Measurements from ENCODE around the gene CYP2W1.

CYP2W1 gene

GRCh38 chr7:982511-983003, 424 bp upstream of the CYP2W1 start:
- DNase-seq = no peak

DNA sequence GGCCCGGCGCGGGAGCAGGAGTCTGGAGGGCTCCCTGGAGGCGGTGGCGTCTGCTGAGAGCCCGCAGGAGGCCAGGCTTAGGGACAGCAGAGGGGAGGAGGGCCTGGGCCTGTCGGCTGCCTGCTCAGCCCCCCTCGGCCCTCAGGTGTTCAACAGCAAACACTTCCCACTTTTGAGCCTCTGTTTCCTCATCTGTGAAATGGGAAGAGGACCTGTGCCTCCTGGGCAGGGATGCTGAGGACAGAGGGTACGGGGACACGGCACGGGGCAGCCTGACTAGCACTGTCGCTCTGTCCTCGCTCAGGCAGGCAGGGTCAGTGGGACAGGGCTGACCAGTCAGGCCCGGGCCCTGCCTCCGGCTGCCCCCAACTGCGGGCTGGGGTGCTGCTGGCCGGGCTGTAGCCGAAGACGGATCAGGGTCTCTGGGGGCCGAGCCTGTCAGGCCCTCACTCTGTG, 663 bp downstream of the CYP2W1 start:
- DNase-seq = no peak

- DNase-seq = no peak
Observed at GRCh38 chr7:984361-985126, 1.6 kb downstream of the CYP2W1 start.

DNA sequence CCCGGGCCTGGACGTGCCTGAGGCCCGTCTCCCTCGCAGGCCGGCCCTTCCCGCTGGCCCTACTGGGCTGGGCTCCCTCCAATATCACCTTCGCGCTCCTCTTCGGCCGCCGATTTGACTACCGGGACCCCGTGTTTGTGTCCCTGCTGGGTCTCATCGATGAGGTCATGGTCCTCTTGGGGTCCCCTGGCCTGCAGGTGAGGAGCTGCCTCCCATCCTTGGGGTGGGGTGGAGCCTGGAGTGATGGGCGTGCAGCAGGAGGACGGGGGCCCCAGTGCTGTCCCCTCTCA, 2.1 kb downstream of the CYP2W1 start:
- no peak for DNase-seq

DNA sequence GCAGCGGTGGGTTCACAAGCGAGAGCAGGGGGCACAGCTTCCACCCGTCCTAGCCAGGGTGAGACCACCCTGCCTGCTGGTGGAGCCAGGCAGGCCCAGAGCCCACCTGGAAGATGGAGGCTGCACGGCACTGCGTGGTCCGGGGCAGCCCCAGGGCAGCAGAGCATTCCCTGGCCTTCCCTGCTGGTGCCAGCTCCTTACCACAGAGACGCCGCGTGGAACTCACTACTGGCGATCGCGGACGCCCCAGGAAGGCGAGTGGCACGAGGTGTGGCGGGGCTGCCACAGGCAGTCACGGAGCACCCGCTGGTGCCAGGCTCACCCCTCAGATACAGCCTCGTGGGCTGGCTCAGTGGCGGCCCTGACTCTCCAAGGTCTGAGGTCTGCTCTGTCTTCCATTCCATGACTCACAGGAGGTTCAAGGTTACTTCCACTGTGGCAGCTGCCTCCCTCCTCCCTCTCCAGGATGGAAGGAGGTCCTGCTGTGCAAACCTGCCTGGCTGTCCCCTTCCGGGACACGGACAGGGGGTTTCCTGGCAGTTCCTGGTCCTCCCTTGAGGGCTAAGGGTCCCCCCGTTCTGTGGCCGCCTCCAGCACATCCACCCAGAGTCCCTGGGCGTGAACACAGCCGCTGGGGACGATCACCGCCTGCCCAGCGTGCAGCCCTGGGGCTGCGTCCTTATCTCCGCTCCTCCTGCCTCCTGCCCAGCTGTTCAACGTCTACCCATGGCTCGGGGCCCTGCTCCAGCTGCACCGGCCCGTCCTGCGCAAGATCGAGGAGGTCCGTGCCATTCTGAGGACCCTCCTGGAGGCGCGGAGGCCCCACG, 3.1 kb downstream of the CYP2W1 start:
- peak; percentile 13 for DNase-seq

DNA sequence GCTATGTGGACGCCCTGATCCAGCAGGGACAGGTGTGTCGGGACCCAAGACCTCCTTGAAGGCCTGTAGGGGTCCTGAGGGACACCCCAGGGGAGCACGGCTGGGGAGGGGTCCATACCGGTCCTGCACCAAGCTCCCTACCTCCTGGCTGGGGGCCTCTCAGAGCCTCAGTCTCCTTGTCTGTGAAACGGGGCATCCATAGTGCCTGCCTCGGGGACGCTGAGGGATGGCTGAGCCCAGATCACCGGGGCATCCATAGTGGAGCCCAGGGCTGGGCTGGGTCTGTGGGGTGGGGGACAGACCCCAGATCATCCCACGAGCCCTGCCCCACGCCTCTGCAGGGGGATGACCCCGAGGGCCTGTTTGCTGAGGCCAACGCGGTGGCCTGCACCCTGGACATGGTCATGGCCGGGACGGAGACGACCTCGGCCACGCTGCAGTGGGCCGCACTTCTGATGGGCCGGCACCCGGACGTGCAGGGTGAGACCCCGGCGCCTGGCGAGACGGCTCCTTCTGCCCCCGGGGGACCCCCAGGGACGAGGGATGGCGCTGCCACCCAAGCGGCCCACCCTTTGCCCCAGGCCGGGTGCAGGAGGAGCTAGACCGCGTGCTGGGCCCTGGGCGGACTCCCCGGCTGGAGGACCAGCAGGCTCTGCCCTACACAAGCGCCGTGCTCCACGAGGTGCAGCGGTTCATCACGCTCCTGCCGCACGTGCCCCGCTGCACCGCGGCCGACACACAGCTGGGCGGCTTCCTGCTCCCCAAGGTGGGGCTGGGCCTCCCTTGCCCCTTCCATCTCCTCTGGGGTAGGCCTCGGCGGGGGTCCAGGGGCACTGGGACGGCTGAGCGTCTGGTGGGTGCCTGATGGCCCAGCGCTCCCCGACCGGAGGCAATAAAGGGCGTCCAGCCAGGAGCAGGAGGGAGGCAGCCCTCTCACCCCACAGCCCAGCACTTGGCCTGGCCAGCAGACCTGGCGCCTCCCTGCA, 4.1 kb downstream of the CYP2W1 start:
- DNase-seq = no peak

GRCh38 chr7:987909-988308, 4.9 kb downstream of the CYP2W1 start:
- DNase-seq = no peak

DNA sequence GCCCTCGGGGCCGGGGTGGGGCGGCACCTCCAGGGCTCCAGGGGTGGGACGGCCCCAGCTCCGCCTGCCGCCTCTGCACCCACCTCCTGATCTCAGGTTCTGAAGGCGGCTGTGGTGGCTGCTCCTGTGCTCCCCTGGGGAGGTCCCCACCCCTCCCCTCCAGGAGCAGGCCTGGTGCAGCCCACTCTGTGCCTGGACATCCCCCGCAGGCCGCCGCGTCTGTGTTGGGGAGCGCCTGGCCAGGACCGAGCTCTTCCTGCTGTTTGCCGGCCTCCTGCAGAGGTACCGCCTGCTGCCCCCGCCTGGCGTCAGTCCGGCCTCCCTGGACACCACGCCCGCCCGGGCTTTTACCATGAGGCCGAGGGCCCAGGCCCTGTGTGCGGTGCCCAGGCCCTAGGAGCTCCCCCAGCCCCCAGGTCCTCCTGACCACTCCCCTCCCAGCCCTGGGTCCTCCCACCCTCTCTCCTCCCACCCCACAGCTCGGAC, 5.5 kb downstream of the CYP2W1 start:
- DNase-seq = peak; percentile 6

DNA sequence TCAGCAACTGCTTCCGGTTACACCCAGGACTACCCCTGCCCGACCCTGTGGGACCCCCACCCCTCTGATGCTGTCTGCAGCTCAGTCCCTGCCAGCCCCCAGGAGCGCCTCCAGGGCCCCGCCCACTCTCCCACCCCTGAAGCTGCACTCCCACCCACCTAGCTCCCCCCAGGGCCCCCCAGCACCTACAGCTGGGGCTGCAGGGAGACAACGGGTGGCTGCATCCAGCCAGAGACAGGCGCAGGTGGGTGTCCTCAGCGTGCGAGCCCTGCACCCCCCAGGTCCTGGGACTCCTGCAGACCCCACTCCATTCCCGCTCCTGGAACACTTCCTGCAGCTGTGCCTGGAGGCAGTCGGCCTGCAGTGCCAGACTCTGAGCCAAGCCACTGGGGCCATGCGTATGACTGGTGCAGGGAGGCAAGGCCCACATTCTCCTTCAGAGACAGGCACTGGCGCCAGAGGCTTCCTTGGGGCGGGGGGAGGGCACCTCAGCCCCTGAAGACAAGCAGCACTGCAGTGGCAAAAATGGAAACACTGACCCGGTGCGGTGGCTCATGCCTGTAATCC, 6.1 kb downstream of the CYP2W1 start:
- peak; percentile 12 for DNase-seq

- DNase-seq = no peak
Observed at GRCh38 chr7:990352-990932, 7.5 kb downstream of the CYP2W1 start.

GRCh38 chr7:990933-991728, 8.2 kb downstream of the CYP2W1 start:
- DNase-seq = no peak

DNA sequence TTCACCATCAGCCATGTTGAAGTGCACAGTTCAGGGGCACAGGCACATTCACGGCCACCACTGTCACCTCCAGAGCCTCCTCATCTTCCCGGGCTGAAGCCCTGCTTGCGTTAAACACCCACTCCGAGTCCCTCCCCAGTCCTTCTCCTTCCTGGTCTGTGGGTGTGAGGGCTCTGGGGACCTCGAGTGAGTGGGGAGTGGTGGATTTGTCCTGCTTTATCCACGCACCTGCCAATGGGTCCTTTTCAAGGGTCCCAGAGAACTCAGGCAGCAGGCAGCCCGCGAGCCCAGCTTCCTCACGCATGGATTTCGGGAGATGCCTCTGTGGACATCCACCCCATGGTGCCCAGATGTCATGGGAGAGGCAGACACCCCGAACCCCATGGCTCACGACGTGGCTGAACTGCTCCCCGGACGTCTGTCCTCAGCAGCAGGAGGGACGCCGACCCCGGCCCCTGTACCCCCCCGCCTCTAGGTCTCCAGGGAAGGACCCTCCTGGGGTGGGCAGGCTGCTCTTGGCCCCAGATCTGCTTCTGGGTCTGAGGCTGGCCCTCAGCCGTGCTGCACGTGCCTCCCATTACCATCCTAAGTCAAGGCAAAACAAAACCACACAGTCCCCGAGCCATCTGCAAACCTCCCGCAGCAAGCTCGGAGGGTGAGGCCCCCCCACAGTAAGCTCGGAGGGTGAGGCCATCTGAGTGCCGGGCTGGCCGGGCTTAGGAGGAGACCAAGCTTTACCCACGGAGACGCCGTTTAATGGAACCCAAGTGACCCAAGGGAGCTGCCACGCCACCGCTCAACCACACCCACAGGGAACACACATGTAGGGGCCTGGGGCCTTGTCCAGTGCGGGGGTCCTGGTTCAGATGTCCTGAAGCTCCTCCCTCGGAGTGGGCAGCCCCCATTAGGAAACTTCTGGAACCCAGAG, 9.0 kb downstream of the CYP2W1 start:
- no peak for DNase-seq

- peak; percentile 94 for DNase-seq
Observed at GRCh38 chr7:992709-993607, 10.0 kb downstream of the CYP2W1 start.

DNA sequence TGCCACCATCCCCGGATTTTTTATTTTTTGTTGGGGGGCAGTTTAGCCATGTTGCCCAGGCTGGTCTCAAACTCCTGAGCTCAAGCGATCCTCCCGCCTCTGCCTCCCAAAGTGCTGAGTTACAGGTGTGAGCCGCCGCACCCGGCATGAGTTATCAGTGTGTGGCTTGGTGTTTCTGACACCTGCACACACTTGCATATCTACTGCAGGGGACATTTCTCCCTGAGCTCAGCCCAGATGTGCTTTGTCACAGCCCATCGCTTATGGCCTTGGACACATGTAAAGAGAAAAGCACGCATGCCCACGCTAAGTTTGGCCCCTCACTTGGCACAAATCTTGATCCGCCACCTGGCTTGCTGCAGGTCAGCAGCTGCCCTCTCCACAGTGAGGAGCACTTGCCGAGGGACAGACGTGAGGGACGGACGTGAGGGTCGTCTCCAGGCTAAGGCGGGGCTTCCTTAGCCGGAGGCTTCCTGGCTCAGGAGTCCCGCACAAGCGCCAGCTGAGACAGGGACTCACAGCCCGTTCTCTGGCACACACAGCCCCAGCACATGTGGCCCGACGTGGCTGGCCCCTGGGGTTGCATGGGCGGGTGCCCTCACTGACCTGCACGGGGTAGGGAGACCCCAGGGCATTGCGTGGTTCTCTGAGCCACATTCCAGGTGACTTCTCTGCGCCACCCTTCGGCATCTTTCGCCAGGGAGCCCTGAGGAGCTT, 11.8 kb downstream of the CYP2W1 start:
- no peak for DNase-seq

GRCh38 chr7:995571-995970, 12.6 kb downstream of the CYP2W1 start:
- no peak for DNase-seq

DNA sequence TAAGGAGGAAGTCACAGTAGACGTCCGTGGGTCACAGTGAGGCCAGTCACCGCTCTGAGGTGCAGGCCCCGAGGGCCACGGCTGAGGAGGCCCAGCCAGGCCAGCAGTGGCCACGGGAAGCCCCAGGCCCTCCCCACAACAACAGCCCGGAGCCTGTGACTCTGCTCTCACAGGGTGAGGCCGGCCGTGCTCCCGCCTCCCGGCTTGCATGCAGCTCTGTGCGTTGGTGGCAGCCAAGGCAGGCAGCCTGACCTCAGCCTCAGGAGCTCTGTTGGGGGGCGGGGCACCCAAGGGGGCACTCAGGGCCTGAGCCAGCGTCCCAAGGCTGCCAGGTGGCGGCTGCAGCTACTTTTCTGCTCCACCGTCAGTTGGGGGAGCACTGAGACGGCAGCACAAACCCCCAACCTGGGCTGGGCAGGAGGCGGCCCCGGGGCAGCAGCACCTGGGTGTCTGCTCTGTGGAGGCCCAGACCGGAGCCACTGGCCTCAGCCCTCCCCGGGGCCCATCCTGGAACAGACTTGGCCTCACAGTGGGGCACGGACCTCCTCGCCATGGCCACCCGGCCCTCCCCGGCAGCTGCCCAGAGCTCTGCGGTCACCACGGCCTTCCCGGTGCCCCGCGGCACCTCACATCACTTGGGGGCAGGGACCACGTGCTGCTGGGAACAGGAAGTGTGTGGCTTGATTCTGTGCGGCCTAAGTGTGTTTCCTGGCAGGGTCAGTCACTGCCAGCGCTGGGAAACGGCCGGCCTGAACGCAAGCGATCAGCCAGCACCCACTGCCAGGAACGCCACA, 13.3 kb downstream of the CYP2W1 start:
- DNase-seq = no peak
